DMS79 treated with DMSO at 0.1 percent for 48 hours (cell line): ENCODE data around the gene TRAIP.
"Not testable (repeated sequence)": the region's sequence is repeated elsewhere in the genome, so short reads cannot be mapped to it uniquely, and the experiment has no call there.

Source experiments
- DNase-seq: peaks from one replicate; lab custom pipeline; 2025; lab: John Stamatoyannopoulos, UW

The TRAIP gene

DNA sequence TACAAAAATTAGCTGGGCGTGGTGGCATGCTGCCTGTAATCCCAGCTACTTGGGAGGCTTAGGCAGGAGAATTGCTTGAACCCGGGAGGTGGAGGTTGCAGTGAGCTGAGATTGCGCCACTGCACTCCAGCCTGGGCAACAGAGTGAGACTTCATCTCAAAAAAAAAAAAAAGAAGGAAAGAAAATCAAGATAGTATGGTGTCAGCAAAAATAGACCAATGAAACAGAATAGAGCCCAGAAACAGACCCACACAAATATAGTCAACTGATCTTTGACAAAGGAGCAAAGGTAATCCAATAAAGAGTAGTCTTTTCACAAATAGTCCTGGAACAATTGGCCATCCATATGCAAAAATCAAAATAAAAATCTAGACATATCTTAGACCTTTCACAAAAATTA lies 33.2 kb downstream of the TRAIP start:
- not testable (repeated sequence) for DNase-seq

DNA sequence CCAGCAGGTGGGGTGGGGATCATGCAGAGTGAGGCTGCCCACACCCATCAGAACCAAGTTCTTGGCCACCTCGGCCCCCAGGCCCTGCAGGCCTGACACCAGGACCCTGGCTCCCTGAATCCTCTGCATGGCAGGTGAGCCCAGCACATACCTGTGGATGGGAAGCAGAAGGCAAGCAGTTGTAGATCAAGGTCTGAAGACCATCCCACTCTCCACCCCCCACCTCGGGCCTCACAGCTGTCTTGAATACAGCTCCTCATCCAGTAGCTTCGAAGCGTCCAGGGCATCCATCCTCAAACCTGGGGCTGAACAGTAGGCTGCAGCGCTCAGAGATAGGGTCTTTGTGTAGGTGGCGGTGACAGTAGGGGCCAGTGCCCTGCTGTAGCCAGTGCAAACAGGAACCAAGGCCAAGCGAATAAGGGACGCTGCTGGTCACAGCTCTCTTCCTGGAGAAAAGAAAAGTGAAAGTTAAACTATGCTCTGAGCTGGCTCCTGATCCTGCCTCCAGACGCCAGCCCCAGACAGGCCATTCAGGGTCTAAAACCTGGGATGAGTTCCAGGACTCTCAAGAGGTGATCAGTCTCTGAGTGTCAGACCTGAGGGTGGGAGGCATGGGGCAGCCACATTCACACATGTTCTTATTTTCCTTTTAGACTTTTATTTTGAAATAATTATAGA lies 42.7 kb downstream of the TRAIP start, which contains the start of gene UBA7:
Gene UBA7, minus strand, starts transcription at position 457 of the 678 bp plus-strand sequence. Its CDS starts 166 bp downstream, at position 291.
- DNase-seq: peak; percentile 25

DNA sequence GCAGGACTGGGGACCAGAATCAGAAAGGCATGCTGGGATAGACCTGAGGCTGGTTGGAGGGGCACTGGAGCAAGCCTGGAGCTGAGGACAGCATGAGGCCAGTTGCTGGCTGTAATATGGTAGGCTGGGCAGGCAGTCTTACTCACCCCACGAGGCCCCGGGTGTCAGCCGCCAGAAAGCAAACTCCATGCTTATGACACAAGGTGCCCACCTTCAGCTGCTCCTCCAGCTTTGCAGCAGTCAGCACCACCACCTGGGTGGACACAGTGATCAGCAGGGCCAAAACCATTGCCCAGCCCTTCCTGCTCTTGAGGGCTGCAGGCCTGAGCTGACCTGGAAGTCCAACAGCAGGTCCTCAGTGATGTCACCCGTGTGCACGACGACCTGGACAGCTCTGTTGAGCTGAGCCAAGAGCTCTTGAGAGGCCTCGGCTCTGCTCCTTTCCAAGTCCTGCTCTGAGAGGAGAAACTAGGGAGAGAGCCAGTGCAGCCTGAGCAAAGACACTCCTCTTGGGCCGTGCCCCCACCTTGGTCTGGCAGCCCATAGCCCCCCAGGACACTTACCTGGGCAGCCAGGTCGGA lies 43.4 kb downstream of the TRAIP start:
- peak; percentile 1 for DNase-seq

DNA sequence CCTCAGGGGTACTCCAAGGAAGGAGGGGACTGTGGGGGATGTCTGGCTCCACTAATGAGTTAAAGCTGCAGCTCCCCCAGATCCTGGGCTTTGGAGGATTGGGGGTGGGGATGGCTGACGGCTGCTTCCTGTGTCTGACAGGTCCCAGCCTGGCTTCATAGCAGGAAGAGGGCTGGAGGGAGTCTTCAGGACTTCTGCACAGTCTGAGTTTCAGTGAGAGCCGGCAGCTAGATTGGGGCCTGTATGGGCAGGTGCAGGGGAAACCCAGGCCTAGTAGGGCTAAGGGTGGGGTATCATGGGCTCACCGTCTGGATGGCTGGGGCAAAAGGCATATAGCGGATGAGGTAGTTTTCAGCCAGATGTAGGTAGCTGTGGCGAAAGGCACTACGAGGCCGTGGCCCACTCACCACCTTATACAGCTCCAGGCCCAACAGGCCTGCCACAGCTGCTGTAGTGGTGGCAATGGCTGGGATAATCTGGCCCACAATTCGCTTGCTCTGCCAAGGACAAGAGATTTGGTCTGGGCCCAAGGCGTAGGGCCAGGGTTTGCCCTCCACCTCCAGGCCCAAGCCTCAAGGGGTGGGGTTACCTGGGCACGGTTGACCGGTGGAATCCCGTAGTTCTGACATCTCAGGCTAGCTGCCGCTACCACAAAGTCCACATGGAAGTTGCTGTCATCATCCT lies 48.8 kb downstream of the TRAIP start:
- no peak for DNase-seq

DNA sequence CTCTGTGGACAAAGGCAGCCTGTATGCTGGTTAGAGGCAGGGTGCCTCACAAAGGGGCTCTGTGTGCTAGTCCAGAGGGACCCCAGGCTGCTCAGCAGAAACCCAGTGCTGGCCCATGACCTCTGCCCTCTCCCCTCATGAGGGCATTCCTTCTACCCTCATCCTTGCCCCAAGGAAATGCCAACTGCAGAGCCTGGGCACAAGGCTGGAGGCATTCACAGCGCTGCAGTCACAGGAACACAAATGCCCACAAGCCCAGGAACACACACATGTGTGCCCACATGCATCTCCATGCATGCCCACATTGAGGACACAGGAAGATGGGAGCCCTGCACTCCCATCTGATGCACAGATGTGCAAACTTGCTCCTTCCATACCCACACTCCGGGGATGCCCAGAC lies 49.5 kb downstream of the TRAIP start:
- DNase-seq: no peak

DNA sequence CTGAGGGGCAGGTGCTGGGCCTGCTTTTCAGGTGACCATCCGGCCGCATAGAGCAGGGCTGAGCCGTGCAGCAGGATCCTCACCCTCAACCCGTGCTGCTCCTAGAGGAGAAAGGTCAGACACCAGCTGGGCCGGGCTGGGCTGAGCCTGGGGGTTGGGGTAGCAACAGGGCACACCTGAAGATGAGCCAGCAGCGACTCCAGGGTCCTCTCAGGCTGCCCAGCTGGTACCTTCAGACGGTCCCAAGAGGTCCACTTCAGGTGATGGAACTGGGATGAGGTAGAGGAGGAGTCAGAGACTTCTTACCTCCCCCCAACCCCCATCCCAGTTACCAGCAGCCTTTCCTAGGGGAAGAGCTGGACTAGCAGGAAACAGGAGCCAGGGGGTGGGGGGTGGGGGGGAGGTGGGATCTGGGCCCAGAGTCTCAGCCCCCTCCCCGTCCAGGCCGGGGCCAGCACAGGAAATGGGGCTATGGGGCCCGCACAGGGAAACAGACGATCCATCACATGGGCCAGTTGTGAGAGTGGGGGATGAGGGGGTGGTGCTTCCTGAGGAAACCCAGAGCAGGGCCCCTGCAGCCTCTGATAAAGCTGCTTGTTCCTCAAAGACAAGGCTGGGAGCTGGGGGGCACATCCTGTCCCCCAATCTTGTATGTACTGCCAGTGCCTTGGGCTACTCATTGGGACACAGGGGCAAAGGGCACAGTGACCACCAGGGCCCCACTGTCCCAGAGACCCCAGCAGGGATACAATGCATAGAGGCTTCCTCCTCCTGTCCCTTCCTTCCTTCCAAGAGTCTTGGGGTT lies 50.3 kb downstream of the TRAIP start:
- DNase-seq: no peak

DNA sequence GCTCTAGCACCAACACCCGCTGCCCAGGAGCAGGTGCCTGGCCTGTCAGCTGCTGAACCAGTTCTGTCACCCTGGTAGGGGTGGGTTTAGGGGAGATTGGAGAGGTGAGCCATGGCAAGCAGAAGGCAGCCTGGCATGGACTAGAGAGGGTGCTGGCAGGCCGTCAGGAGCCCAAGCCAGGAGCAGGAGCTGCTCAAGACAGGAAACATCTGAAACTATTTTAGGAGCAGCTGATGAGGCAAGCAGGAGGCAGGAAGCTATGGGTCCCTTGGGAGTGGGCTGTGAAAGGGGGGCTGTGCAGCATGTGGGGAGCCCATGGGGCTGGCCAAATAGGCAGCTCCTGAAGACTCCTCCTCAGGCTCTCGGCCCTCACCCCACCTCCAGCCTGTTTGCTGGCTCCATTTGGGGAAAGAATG lies 51.0 kb downstream of the TRAIP start:
- DNase-seq: peak; percentile 19

DNA sequence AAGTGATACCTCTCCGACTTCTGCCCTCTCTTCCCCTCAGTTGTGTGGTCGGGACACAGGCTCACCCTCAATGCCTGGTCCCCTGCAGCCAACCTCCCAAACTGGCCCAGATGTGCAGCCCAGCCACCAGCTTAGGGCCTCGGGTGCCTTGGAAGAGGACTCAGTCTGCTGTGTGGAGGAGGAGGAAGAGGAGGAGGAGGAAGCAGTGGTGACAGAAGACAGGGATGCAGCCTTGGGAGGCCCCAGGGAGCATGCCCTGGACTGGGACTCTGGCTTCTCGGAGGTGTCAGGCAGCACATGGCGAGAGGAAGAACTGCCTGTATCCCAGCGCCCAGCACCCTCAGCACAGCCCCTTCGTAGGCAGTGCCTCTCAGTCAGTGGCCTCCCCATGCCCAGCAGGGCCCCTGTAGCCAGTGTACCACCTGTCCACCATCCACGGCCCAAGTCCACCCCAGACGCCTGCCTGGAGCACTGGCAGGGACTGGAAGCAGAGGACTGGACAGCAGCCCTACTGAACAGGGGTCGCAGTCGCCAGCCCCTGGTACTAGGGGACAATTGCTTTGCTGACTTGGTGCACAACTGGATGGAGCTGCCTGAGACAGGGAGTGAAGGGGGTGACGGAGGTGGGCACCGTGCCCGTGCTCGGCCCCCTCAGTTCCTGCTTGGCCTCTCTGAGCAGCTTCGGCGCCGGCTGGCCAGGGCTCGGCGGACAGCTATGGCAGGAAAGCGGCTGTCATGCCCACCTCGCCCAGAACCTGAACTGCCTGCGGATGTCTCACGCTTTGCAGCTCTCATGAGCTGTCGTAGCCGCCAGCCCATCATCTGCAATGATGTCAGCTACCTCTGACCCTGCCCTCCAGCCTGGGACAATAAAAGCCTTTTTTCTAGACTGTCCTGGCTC lies 52.0 kb downstream of the TRAIP start:
- no peak for DNase-seq

DNA sequence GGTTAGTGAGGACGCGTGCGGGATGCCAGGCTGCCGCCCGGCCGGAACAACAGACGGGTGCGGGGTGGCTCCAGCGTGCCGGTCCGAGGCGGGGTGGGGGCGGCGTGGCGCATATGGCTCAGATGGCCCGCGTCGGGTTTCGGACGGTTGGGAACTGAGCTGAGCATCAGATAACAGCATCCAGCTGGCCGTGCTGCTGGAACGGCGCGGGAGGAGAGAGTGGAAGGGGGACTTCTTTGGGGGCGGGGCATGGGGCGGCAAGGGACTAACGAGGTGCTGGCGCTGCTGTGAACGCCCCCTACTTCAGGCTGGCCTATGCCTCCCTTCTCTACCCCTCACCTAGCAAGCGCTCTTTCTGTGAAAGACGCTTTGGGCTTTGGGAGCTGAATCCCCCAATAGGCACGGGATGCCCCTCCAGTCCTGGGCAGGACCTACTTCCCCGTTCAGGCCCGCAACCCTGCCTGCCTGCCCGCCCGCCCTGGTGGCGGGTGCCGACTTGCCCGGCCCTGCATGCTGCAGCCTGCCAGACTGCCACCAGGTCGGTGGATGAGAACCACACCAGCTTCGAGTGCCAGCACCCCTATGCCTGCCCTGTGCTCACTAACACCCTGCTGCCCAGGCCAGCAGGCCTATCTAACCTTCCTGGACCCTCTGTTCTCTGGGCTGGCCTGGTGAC lies 52.8 kb downstream of the TRAIP start:
- DNase-seq: peak; percentile 18

DNA sequence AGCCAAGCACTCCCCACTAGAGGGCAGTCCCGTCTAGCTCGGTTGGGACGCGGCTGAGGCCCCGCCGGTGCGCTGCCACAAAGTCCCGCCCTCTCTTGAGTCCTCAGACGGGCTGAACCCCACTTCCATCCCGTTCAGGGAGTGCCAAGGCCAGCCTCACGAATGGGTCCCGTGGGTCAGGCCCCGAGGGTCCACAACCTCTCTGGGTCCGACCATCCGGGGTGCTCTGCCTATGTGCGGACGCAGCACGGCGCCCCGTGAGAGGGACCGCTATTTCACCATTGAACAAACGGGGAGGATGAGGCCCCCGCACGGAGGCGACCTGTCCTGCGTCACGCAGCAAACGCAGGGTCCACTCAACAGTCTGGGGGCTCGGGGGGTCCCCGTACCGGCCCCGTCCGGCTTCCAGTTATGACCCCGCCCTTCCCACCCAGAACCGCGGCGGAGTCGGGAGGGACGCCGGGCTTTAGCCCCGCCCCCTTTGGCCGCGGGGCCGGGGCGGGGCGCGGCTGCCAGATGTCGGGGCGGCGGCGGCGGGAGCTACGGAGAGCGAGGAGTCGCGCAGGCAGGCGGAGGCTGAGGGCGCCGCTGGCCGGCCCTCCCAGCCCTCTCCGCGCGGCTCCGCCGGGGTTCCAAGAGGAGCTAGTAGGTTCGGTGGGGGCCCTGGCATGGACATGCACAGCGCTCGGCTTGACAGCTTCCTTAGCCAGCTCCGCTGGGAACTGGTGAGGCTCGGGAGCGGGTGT lies 53.5 kb downstream of the TRAIP start, which contains the start of gene INKA1:
Gene INKA1, plus strand, starts transcription at position 543 of the 746 bp plus-strand sequence. Its CDS starts 132 bp downstream, at position 675.
- DNase-seq: peak; percentile 49

DNA sequence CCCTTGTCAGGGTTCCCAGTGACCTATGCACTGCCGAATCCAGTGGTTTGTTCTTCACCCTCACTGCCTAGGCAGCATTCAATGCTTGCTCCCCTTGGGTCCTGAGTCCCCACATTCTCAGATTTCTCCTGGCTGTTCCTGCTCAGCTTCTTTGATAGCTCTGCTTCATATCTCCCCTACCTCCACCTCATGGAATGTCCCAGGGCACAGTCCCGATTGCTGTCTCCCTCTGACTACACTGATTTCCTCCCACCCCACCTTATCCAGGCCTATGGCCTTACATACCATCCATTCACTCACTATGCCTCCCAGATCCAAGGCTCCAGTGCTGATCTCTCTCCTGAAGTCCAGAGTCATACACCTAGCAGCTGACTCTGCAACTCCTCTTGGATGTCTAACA lies 55.2 kb downstream of the TRAIP start:
- DNase-seq: no peak

DNA sequence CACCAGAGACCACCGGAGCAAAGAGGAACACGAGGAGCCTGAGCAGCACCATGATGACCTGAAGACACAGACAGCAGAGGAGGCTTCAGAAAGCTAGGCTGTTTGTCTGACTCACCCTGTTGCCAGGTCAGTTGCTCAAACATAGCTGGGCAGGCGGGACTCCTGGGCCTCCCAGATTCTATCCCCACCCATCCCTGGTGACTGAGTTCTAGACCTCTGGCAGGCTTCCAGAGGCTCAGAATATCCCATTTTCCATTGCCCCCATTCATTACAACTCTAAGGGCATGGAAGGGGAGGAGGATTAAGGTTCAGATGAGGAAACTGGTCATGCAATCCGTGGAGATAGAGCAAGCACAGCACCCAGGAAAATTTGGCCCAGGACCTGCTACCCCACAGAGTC lies 56.6 kb downstream of the TRAIP start, which contains the start of gene CDHR4:
Gene CDHR4, minus strand, starts transcription at position 113 of the 400 bp plus-strand sequence. Its CDS starts 61 bp downstream, at position 52.
- DNase-seq: no peak

DNA sequence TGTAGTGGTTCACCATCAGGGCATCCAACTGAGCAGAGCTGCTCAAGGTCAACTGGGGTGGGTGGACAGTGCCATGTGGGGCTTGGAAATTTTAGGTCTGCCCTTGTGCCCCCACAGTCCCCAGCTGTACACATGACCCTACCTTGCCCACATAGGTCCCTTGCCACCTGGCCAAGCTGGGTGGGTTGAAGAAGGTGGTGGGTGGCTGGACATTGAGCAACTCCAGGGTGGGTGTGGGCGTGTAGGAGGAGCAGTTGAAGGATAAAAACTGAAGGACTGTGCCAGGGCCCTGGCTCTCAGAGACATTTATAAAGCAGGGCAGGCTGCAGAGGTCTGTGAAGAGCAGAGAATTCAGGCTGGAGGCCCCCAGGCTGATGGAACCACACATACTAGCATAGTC lies 57.3 kb downstream of the TRAIP start:
- DNase-seq: no peak

DNA sequence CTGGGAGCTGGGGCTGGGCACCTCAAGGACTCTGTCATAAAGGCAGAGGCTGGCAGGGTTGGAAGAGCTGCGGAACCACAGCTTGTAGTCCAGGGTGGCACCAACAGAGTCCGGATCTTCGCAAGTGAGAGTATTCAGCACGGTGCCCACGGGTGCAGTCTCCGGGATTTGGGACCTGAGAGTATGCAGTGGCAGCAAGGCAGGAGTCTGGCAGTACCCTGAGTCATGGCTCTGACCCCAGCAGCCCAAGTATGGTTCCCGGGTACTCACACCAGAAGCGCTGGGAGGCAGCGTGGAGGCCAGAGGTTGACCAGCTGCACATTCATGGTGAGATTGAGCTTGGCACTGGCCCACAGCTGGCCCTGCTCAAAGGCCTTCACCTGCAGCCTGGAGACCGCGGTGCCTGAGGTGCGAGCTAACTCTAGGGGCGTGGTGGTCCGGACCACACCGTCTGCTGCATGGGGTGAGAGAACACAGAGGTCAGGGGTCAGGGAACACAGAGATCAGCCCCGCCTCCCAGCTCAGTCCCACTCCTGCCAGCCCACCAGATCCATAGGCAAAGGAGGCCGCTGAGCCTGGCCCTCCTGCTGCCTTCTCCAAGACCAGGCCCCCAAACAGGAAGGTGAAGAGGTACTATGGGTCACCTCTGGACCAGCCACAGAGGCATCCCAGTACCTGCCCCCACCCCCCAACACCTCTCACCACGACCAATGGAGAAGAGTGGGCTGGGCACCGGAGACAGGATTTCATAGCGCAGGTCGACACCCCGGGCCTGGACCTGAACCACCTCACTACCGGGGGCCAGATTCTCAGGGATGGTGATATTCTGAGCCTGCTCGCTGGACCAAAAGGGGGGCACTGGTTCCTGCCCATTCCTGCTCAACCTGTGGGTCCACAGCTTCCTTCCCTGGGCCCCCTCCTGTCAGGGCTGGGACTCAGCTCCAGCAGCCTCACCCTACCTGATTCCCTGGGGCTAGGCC lies 61.1 kb downstream of the TRAIP start:
- DNase-seq: no peak

DNA sequence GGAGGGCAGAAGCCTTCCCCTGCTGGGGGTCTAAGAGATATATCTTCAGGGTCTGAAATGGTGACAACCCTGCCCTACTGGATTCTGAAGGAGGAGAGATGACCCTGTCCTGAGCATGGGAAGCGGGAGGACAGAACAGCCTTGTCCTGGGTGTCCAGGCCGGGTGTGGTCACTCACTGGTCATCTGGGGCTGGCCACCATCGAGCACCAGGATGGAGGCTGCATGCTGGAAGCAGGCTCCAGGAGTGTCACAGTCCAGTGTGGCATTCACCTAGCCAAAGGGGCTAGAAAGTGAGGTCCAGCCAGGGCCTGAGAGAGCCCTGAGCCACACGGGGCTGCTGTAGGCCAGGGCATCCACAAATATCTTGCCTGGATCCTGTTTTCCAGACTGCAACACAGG lies 61.9 kb downstream of the TRAIP start:
- no peak for DNase-seq

DNA sequence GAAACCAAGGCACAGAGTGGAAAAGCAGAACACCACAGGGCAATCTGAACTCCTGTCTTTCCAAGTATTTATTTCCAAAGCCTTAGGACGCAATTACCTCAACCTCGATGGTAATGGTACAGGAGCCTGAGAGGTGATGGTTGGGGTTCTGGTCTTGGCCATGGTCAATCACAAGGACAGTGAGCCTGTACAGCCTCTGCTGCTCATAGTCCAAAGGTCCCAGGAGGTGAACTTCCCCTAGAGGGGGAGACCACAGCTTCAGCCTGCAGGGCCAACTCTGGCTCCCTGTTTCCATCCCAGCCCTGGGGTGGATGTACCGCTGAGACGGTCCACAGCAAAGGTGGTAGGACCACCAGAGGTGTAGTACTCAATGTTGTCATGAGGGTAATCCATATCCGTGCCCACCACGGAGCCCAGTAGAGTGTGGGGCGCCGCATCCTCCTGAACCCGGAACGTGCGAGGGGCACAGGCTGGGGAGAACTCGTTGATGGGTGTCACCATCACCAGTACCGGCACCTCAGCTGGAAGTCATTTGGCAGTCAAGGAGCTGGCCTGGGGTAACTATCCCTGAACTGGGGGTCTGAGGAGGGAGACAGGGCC lies 62.8 kb downstream of the TRAIP start:
- DNase-seq: no peak

DNA sequence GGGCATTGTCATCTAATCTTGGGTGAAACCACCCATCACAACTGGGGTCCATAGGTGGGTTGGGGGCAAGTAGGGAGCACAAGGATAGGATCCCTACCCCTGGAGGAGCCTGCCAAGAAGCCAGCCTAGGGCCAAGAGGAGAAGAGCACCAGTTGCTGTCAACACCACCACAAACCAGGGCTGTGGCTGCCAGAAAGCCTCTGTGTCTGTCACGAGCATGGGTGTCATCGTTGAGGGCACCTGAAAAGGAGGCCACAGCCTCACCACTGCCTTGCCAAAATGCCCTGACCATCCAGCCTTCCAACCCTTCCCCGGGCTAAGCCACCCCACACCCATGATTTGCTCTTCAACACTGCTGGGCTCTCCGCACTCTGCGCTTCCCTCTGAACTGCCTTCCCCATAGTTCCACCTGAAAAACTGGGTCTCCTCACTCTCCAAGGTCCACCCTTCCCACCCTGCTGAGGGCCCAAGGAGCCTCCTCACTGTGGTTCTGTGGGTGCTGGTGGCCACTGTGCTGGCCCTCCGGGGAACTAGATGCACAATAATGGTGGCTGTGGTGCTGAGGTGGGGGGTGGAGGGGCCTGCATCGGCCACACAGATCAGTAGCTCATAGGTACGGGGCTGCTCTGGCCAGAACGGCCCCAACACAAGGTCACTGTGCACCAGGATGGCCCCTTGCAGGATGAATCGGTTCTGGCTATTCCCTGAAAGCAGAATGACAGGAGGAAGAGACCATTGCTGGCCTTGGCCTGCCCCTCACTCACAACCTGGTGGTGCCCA lies 63.8 kb downstream of the TRAIP start:
- DNase-seq: no peak
